Stimulated activated CD8-positive, alpha-beta memory T cell treated with anti-CD3 and anti-CD28 coated beads, Interleukin-15, amount 100 ng/mL, for 1 hour (primary cell): ENCODE measurements around the gene MICOS13.

ENCODE experiments used
- DNase-seq: peaks from one replicate; pipeline ENCODE4 v3.0.0-alpha.2; 2020; ENCODE audit warnings: low read depth

MICOS13 gene

GRCh38 chr19:5687360-5688198, 7.3 kb upstream of the MICOS13 start:
- no peak for DNase-seq

GRCh38 chr19:5686647-5687359, 6.5 kb upstream of the MICOS13 start:
- peak; percentile 92 for DNase-seq

- DNase-seq: no peak
Measured at GRCh38 chr19:5686326-5686646, 6.0 kb upstream of the MICOS13 start.

GRCh38 chr19:5684694-5685430, 4.5 kb upstream of the MICOS13 start:
- DNase-seq: no peak

GRCh38 chr19:5683177-5683886, 3.0 kb upstream of the MICOS13 start:
- no peak for DNase-seq

GRCh38 chr19:5682107-5682482, 1.8 kb upstream of the MICOS13 start:
- DNase-seq: no peak

DNA sequence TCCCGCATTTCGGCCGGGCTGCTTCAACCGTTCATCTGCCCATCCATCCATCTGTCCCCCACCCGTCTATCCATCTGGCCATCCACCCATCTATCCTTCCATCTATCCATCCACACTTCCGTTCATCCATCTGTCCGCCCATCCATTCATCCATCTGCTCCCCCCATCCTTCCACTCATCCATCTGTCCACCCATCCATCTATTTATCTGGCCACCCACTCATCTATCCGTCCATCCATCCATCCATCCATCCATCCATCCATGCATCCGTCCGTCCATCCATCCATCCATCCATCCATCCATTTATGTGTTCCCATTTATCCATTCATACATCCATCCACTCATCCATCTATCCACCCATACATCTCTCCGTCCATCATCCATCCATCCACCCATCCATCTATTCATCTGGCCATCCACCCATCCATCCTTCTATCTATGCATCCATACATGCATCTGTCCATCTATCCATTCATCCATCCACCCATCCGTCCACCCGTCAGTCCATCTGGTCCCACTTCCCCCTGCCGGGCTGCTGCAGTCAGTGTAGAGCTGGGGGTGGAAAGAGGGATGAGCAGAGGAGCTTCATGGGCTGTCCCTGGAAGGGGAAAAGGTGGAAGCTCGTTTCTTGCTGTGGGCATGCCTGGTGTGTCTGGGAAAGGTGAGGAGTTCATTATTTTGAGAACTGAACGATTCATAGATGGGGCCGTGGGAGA, 1.2 kb upstream of the MICOS13 start:
- no peak for DNase-seq

- no peak for DNase-seq
Measured at GRCh38 chr19:5680084-5680436, 256 bp downstream of the MICOS13 start.

DNA sequence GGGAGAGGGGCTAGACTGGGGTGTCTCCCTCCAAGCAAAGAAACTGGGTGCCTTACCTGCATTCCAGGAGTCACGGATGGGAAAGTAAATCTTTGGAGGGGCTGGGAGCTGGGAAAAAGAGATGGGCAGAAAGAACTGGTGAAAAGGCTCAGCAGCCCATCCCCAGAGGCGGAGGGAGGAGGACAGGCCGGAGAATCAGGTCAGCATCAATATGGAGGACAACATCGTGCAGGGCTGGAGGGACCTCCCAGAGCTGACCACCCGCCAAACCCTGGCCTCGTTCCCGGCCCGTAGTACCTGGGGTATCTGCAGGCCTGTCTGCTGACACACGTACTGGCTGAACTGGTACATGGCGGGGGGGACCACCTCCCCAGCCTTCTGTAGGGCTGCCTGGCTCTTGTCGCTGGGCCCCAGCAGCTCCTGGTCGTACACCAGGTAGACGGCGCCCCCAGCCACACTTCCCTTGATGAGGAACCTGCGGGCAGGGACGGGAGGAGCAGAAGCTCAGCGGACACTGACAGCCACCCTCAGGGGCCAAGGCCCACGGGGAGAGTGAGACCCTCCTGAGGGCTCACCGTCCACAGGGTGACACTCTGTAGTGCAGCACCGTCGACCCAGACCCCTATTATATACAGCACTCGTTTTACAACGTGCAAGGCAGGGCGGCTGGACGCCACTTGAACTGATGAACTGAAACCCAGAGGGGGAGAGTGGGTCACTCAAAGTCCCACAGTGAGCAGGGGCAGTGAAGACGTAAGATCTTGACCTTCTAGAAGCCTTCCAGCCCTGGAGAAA, 830 bp downstream of the MICOS13 start:
- DNase-seq: no peak

GRCh38 chr19:5678071-5678718, 2.1 kb downstream of the MICOS13 start:
- DNase-seq: no peak

DNA sequence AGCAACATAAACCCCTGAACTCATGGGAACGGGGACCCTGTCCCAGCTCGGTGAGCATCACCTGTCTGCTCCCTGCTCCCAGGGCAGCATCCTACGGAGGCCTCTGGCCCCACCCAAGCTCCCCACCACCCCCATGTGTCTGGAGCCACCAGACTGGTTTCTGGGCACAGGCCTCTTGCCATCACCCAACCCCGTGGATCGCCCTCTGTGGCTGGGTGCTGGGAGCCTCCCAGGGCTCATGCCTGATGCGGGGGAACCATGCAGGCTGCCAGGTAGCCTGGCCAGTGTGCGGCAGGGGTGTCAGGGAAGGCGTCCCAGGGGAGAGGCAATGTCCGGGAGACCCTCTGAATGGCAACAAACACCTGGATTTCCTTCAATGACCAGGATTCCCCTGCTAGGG, 2.7 kb downstream of the MICOS13 start:
- no peak for DNase-seq

DNA sequence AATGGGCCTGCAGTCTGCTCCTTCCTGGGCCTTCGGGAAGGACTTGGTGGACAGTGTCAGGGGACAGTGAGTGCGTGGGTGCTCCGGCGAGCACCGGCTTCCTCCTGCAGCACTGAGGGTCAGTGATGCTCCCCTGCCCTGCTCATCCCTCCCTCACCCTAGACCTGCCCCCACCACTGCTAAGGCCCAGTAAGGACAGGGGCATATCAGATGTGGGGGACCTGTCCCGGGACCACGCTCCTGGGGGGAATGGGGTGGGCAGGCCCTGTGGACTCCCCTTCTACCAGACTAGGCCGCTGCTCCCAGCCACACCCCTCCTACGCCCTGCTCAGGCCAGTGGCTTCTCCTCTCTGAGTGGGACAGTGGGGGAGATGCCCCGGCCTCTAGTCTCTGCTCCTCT, 3.2 kb downstream of the MICOS13 start:
- no peak for DNase-seq

- DNase-seq: no peak
Measured at GRCh38 chr19:5676772-5677105, 3.6 kb downstream of the MICOS13 start.

DNA sequence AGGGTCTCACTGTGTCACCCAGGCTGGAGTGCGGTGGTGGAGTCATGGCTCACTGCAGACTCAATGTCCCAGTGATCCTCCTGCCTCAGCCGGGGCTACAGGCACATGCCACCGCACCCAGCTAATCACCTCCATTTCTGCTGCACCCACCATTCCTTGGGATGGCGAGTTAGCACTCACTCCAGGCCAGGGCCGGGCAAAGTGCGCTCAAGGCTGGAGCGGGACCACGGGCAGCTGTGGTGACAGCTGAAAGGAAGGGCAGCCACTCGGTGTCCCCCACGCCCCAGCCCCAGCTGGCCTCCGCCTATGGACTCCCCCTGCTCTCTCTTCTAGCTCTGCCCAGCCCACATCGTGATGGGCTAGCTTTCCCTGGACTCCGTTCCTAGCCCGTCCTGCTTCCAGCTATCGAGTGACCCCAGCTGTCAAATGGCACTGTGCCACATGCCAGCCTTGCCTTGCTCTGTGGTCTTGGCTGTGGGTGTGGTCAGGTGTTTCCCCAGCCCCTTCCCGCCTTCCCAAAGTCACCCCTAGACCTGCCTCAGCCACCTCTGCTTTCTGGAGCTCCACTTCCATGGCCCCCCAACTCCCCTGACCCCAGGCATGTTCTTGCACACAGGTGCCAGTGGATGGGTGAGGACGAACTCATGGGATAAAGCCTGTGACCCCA, 4.1 kb downstream of the MICOS13 start:
- DNase-seq: no peak

- no peak for DNase-seq
Measured at GRCh38 chr19:5674714-5675113, 5.6 kb downstream of the MICOS13 start.

- DNase-seq: no peak
Measured at GRCh38 chr19:5673752-5674151, 6.6 kb downstream of the MICOS13 start.

GRCh38 chr19:5672708-5673459, 7.4 kb downstream of the MICOS13 start:
- no peak for DNase-seq

- no peak for DNase-seq
Measured at GRCh38 chr19:5671600-5671999, 8.7 kb downstream of the MICOS13 start.

DNA sequence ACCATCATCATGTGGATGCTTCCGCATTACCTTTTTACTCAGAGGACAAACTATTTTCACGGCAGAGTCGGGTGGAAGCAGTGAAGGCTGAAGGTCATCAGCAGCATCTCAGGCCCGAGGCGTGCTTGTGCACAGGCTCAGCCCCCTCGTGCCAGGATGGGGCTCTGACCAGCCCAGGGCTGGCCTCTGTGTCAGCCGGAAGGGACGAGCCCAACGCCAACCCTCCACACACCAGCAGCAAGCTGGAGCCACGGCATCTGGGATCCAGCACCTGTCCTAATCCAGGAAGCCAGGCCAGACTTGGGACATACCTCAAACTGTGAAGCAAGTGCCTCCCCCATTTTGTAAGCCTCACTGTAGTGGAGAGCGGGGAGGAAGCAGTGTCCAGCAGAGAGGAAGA, 11.1 kb downstream of the MICOS13 start:
- no peak for DNase-seq
